ENCODE data around the gene QRFP.
"Not testable (repeated sequence)": the region's sequence is repeated elsewhere in the genome, so short reads cannot be mapped to it uniquely, and the experiment has no call there.

The QRFP gene

GRCh38 chr9:130919559-130920145 lies 23.0 kb upstream of the QRFP start:
- DNase-seq, result no peak

GRCh38 chr9:130918826-130919558 lies 22.4 kb upstream of the QRFP start:
- DNase-seq, result no peak

DNA sequence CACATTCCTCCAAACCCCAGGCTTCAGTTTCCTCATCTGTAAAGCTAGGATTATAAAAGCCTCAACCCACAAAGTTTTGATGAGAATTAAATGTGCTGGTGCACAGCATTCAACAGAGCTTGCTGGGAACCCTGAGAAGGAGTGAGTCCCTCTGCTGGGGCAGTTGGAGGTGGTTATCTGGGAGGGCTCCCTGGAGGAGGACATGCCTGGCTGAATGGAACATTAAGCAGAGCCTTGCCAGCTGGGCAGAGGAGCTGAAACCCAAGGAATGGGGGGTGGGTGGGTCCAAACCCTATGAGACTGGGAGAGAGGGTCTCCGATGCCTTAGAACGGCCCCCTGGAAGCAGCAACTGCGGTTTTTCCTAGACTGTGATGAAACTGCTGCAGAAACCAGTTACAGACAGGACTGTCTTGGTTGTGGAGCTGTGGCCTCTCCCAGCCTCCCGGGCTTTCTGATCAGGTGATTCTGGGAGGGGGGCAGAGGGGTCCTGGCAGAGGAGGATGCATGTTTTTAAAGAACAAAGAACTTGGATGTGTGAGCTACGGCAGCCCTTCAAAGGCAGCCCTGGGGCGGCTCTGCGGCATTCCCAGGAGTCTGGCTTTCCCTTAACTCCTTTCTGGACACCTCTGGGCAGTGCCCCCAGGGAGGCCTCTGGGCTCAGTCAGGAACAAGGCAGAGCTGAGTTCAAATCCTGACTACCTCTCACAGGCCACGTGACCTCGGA lies 21.7 kb upstream of the QRFP start:
- no peak for DNase-seq

DNA sequence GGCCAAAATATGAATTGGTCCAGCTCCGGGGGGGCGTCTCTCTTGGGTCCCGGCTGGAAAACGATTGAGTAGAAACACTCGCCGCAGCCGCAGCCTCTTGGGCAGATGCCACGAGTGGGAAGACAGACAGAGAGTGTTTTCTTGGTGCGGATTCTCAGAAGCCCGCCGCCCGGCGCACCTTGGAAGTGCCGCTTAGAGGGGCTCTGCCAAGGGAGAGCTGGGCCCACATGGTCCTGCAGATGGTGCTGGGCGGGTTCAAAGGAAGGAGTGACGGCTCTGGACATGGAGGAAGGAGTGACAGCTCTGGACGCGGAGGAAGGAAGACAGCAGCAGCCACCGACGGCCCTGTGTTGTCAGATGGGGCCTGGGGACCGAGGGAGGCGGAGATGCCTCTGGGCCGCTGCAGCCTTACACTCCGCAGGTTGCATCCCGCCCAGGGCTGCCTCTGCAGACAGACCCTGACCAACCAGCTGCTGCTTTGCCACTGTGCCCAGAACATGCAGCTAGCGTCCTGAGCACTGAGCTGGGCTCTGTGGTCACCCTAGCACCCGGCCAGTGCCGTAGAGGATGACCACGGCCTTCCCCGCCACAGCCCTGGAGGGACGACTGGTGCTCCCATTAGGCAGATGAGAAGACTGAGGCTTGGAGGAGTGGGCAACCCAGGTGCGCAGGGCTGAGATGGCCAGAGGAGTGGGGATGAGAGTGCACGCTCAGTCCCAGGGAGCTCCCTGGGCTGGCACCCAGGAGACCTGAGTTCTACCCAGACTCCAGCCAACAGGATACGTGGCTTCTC lies 20.8 kb upstream of the QRFP start:
- DNase-seq, result no peak

GRCh38 chr9:130915096-130915447 lies 18.5 kb upstream of the QRFP start:
- no peak for DNase-seq

DNA sequence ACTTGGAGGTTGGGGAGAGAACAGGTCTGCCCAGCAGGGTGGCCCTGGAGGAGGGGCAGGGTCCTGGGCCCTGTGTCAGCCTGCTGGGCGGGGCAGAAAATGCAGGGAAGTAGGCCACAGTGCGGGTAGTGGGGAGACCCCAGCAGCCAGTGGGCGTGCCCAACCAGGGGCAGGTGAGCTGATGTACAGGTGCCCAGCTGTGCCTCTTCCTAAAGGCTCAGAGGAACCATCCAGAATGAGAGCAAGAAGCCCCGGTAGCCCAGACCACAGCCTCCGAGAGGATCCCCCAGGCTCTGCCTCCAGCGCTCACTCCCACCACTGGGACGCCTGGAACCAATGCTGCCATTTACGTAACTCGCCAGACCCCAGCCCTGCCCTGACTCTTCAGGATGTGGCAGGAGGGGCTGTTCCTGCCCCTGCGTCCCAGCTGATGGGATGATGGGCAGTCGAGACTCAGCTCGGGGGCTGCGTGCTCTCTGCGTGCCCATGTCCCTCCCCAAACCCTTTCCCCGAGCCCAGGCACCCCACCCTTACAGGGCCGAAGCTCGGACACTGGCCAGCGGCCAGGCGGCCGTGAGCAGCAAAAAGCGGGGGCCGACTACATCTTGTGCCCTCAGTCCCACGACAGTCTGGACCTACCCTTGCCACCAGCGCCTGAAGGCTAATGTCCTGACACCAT lies 17.9 kb upstream of the QRFP start:
- DNase-seq, result no peak

DNA sequence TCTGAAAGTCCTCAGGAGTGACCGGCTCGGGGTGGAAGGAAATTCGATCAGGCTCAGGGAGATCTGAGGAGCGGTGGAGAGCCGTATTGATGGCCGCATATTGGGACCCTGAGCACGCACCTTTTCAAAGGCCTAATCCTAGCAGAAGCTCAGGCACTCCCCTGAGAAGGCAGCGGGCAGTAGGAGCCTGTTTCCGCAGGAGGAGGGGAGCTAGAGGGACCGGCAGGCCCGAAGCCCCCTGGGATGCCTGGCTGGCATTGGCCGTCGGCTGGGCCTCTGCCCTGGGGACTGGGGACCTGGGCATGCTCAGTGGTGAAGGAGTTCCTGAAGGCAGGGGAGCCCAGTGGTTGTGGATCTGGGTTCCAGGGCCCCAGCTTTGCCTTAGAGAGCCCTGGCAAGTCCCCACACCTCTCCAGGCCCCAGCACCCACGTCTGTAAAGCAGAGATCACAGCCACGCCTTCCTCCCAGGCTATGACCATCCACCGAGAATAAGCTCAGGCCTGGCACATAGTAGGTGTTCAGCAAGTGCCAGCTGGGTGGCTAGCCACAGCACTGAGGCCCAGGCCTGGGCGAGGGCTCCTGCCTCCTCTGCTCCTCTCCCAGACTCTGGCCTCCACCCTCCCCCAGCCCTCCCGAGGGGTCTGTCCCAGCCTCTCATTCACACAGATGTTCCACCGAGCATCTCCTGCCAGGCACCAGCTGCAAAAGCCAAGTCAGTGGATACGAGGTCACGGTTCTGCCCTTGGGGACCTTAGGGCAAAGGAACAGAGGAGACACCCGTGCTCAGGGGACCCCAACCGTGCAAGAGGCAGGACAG lies 17.2 kb upstream of the QRFP start:
- DNase-seq, result no peak

GRCh38 chr9:130912932-130913598 lies 16.5 kb upstream of the QRFP start:
- DNase-seq, result no peak

DNA sequence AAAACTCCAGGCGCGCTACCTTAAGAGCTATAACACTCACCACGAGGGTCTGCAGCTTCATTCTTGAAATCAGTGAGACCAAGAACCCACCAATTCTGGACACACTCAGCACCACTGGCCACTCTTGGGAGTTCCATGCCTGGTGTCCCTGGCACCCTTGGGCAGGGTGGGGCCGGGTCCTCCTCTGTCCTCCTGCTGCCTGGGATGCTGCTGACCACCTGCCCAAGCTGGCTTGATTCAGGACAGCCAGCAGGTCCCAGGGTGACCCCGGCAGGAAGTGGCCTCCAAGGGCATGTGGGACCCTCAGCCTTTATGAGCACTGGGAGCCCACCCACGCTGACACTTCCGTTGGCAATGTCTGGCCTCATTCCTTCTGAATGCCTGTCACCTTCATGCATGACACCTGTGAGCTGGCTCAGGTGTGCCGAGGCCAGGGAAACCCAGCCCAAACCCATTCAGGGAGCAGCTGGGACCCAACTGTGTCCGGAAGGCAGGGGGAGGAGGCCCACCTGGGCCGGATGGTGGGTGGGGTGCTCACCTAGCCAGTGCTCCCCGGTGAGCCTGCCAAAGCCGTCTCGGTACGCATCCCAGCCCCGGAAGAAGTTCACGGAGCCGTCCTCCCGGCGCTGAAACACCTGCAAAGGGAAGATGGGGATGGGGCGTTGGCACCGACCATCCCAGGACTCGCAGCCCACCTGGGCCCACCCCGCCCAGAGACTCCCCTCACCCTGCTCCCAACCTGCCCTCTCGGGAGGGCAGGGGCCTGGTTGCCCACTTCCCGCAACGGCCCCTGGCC lies 14.8 kb upstream of the QRFP start:
- no peak for DNase-seq

DNA sequence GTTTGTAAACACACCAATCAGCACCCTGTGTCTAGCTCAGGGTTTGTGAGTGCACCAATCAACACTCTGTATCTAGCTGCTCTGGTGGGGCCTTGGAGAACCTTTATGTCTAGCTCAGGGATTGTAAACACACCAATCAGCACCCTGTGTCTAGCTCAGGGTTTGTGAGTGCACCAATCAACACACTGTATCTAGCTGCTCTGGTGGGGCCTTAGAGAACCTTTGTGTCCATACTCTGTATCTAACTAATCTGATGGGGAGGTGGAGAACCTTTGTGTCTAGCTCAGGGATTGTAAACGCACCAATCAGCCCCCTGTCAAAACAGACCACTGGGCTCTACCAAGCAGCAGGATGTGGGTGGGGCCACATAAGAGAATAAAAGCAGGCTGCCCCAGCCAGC lies 14.1 kb upstream of the QRFP start:
- DNase-seq, result not testable (repeated sequence)

GRCh38 chr9:130910041-130910440 lies 13.4 kb upstream of the QRFP start:
- DNase-seq, result not testable (repeated sequence)

GRCh38 chr9:130908878-130909355 lies 12.3 kb upstream of the QRFP start:
- no peak for DNase-seq

DNA sequence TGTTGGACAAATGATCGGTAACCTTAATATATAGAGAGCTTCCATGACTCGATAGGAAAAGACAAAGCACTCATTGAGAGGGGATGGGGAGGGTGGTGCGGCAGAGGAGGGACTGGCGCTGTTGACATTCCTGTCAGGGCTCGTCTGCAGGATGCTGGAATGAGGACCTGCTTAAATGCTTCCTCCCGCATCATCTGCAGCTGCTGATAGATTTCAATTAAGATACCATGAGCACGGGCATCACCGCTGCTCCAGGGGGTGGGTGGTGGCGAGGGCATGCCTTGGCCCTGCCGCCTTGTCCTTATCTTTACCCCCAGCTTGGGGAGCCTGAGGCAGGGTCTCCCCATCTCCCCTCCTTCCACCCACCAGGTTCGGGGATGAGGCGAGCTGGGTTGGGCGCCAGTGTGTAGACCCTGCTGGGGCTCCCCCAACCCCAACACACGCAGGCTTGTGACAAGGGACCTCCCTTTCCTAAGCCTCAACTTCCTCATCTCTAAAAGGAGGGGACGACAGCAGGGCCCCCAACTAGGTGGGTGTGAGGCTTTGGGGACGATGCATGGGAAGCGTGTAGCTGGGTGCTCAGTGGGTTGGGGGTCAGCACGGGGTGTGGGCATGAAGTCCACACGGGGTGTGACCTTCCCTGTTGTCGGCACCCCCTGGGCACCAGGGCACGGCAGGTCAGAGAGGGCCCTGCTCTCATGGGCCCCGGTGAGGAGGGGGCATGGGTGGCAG lies 11.7 kb upstream of the QRFP start:
- no peak for DNase-seq

DNA sequence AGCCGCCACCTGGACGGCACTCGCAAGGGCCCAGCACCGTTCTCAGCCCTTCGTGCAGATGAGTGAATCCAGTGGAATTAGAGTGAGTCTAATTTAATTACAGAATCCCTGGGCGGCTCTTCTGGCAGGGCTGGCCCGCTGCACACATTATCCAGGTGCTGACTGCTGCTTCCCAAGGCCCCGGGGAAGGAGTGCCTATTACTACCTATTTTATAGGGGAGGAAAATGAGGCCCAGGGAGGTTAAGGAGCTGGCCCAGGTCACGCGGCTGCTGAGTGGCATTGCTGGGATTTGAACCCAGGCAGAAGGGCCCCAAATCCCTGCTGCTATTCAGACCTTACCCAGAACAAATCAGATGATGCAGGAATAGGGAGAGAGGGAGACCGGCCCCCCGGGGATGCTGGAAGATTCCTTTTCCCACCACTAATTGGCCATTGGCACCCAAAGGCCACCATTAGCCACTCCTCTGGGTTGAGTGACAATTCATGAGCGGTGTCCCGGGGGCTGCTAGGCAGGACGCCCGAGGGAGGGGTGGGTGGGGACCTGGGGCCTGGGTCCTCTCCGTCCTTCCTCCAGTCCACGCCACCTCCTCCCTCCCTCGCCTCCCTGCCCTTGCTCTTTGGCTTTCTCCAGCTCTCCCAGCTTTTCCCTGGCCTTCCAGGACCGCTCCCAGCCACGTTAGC lies 10.3 kb upstream of the QRFP start:
- DNase-seq, result no peak

DNA sequence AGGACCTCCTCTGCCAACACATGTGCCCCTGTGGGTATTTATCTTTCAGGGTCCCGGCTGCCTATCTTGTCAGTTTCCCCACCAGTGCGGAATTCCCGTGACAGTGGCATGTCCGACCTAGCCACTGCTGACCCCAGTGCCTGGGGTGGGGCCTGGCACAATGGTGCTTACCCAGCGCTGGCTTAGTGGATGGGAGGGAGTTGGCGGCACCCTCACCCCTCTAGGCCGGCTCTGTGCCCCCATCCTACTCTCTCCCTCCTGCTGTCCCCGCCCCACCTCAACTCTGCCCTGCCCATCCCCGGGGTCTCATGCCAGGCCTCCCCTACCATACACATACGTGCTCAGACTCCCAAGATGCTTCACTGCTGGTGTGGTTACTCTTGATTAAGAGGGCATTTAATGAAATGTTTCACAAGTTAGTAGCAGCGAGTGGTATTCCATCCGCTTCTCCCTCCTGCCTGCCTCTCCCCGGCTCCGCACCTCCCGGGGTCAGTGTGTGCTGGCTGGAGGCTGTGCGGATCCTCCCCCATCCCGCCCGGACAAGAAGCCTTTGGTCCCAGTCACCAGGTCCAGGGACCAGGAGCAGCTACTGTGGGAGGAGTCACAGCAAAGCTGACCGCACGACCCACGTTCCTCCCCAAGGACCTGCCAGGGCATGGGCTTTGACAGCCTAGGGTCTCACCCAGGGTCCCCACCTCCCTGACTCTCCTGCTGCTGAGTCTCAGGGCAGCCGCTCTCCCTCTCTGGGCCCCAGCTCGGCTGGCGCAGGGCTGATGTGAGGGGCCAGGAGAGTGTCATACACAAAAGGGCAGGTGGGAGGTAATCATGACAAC lies 9.5 kb upstream of the QRFP start:
- no peak for DNase-seq

DNA sequence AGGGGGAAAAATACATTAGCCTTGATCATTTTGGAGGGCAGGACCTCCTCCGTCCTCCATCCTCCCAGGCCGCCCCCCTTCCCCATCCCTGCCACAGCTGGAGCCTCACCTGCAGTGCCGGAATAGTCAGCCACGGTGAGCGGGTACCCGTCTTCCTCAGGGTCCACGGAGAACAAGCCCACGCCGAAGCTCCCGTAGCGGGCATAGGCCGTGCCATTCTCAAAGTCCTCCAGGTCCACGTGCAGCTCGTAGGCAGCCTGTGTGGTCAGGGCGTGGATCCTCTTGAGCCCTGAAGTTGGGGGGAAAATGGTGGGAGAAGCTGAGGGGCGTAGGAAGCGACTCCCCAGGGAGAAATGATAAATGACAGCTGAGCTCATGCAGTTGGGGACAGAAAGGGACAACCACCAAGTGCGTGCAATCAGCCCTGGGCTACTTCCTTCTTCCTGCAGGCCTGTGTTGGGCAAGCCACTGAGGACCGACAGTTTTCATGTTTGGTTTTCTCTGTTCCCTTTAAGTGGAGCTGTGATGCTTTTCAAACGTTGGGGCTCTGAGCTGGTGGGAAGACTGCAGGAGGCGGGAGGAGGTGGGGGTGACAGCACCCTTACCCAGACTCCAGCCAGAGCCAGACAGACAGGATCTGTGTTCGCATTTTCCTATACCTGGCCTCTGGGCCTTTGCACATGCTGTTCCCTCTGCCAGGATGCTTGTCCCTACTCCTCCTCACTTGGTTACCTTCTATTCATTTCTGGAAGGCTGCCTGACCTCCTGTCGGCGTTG lies 8.7 kb upstream of the QRFP start:
- DNase-seq, result no peak
